ENCODE data around the gene RTP3.

DNA sequence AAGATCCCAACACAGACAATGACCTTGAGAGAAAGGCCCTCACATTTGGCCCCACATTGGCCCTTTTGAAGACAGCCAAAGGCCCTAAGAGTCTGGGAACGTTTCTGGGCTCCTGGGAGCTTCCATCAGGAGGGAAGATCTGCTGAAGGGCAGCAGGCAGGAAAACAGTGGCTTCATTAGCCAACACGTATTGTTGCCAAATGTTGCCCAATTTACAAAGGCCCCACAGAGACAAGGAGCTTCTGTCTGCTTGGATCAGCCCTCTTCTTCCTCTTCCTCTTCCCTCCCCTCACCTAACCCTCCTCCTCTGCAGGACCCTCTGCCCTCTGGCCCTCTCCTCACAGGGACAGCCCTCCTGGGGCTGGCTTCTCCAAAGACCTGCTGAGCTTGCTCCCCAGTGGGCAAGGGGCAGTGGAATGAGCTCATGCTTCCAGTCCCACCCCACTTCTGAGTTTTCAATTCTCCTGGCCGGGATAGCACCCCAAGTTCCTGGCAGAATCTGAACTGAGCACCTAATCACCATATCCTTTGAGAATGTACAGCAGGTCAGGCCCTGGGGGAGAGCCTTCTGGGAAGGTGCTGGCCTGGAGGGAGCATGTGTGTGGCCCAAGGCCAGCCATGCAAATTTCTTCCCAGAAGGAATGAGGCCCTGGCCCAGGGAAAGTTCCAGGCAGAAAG is 28.0 kb upstream of the RTP3 start:
- TF ChIP-seq TAF1 (IDR thresholded peaks at IDR 0.05; ENCODE audit: borderline replicate concordance, low read depth, low read length) = no peak
- TF ChIP-seq, protein P1, sequence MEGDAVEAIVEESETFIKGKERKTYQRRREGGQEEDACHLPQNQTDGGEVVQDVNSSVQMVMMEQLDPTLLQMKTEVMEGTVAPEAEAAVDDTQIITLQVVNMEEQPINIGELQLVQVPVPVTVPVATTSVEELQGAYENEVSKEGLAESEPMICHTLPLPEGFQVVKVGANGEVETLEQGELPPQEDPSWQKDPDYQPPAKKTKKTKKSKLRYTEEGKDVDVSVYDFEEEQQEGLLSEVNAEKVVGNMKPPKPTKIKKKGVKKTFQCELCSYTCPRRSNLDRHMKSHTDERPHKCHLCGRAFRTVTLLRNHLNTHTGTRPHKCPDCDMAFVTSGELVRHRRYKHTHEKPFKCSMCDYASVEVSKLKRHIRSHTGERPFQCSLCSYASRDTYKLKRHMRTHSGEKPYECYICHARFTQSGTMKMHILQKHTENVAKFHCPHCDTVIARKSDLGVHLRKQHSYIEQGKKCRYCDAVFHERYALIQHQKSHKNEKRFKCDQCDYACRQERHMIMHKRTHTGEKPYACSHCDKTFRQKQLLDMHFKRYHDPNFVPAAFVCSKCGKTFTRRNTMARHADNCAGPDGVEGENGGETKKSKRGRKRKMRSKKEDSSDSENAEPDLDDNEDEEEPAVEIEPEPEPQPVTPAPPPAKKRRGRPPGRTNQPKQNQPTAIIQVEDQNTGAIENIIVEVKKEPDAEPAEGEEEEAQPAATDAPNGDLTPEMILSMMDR (IDR thresholded peaks at IDR 0.05) = no peak
